HFFc6 (cell line): ENCODE measurements around the gene LYL1. TPM values are rescaled to one million over a fixed set of nuclear protein-coding genes. Genes with fewer than 3 reads are reported as not detected.

Experiments
- DNase-seq: peaks from one replicate; pipeline ENCODE4 v3.0.0-alpha.2; 2018
- H3K27ac Mint-ChIP-seq: 2 replicates; pipeline ENCODE4 v1.8.0; 2020; ENCODE audit warnings: mild to moderate bottlenecking, mixed read lengths
- H3K27me3 Mint-ChIP-seq: 2 replicates; pipeline ENCODE4 v1.8.0; 2021; ENCODE audit warnings: mild to moderate bottlenecking, moderate library complexity, mixed read lengths; ENCODE audit not compliant: insufficient read depth
- H3K36me3 Mint-ChIP-seq: 2 replicates; pipeline ENCODE4 v1.8.0; 2021; ENCODE audit warnings: low read depth, mixed read lengths
- H3K4me1 Mint-ChIP-seq: 2 replicates; pipeline ENCODE4 v1.8.0; 2020; ENCODE audit warnings: low read depth, mixed read lengths
- H3K4me3 Mint-ChIP-seq: 2 replicates; pipeline ENCODE4 v1.8.0; 2020; ENCODE audit warnings: mild to moderate bottlenecking, moderate library complexity, mixed read lengths
- H3K9me3 Mint-ChIP-seq: 2 replicates; pipeline ENCODE4 v1.8.0; 2020; ENCODE audit warnings: mild to moderate bottlenecking, mixed read lengths
- CTCF ChIP-seq: fragments of 200-600 bp; sonication (generic); IDR thresholded peaks from 2 replicates; pipeline ENCODE4 v1.5.0; 2021; ENCODE audit warnings: antibody characterized with exemption, mild to moderate bottlenecking
- total RNA-seq, 6 experiments: library from RNA; stranded (reverse); fragmentation: NEBNext Ultra II Directional; extraction: Animal tissue kit (Norgen Biotek cat#: 25700); gene quantifications; 2 replicates in 1 of 6; 3 replicates in 5 of 6; pipeline ENCODE4 v1.2.3, GENCODE V29; 2021

LYL1 gene
- total RNA-seq, 6 experiments from 2014 or later, result 1.5 to 5.1 (median 4.2) TPM

- no peak overlapping the region for H3K27ac Mint-ChIP-seq
- peaks cover 2% of the 10 kb centered on the region; the same call in 1 of the 2 replicates for H3K27me3 Mint-ChIP-seq
- H3K9me3 Mint-ChIP-seq, result no peaks in the 10 kb centered on the region
- no peaks in the 10 kb centered on the region for H3K36me3 Mint-ChIP-seq
- H3K4me3 Mint-ChIP-seq, result no peak overlapping the region
- DNase-seq, result no peak
- peaks cover 7% of the 10 kb centered on the region for H3K4me1 Mint-ChIP-seq
- no peak for TF ChIP-seq CTCF
Measured at GRCh38 chr19:13068085-13068846, 34.4 kb downstream of the LYL1 start.

- no peak overlapping the region for H3K4me3 Mint-ChIP-seq
- no peak overlapping the region for H3K27ac Mint-ChIP-seq
- TF ChIP-seq CTCF, result no peak
- peaks cover 2% of the 10 kb centered on the region; the same call in 1 of the 2 replicates for H3K27me3 Mint-ChIP-seq
- H3K9me3 Mint-ChIP-seq, result no peaks in the 10 kb centered on the region
- no peak for DNase-seq
- H3K4me1 Mint-ChIP-seq, result peaks cover 11% of the 10 kb centered on the region
- H3K36me3 Mint-ChIP-seq, result no peaks in the 10 kb centered on the region
Measured at GRCh38 chr19:13066933-13067807, 35.5 kb downstream of the LYL1 start.

- no peaks in the 10 kb centered on the region for H3K36me3 Mint-ChIP-seq
- TF ChIP-seq CTCF, result no peak
- no peak overlapping the region for H3K4me3 Mint-ChIP-seq
- peaks cover 2% of the 10 kb centered on the region; the same call in 1 of the 2 replicates for H3K27me3 Mint-ChIP-seq
- peaks cover 16% of the 10 kb centered on the region for H3K4me1 Mint-ChIP-seq
- no peaks in the 10 kb centered on the region for H3K9me3 Mint-ChIP-seq
- DNase-seq, result no peak
- no peak overlapping the region for H3K27ac Mint-ChIP-seq
Measured at GRCh38 chr19:13066226-13066625, 36.4 kb downstream of the LYL1 start.

GRCh38 chr19:13064092-13064489 is 38.6 kb downstream of the LYL1 start:
- H3K27ac Mint-ChIP-seq, result no peak overlapping the region
- H3K4me1 Mint-ChIP-seq, result peaks cover 36% of the 10 kb centered on the region
- no peak for TF ChIP-seq CTCF
- no peak overlapping the region for H3K4me3 Mint-ChIP-seq
- H3K27me3 Mint-ChIP-seq, result peaks cover 2% of the 10 kb centered on the region; the same call in 1 of the 2 replicates
- DNase-seq, result no peak
- no peaks in the 10 kb centered on the region for H3K9me3 Mint-ChIP-seq
- no peaks in the 10 kb centered on the region for H3K36me3 Mint-ChIP-seq

GRCh38 chr19:13063461-13064091 is 39.1 kb downstream of the LYL1 start:
- no peaks in the 10 kb centered on the region for H3K36me3 Mint-ChIP-seq
- H3K4me3 Mint-ChIP-seq, result no peak overlapping the region
- no peaks in the 10 kb centered on the region for H3K9me3 Mint-ChIP-seq
- DNase-seq, result no peak
- H3K4me1 Mint-ChIP-seq, result peaks cover 41% of the 10 kb centered on the region
- H3K27me3 Mint-ChIP-seq, result peaks cover 2% of the 10 kb centered on the region; the same call in 1 of the 2 replicates
- H3K27ac Mint-ChIP-seq, result peak overlapping the region; percentile 37
- TF ChIP-seq CTCF, result no peak
